Measurements from ENCODE around the gene APEX1.
"Not testable (repeated sequence)": the region's sequence is repeated elsewhere in the genome, so short reads cannot be mapped to it uniquely, and the experiment has no call there.

The APEX1 gene

DNA sequence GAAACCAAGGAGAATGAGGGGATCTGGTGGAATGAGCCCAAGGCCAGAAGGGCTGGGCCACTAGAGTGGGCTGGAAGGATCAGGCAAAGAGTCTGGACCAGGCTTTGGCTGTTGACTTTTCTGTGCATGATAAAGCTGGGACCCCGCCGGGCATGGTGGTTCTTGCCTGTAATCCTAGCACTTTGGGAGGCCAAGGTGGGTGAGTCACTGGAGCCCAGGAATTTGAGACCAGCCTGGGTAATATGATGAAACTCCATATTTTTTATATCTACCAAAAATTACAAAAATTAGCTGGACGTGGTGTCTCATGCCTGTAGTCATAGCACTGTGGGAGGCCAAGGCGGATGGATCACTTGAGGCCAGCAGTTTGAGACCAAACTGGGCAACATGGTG is 18.7 kb upstream of the APEX1 start:
- DNase-seq: no peak

DNA sequence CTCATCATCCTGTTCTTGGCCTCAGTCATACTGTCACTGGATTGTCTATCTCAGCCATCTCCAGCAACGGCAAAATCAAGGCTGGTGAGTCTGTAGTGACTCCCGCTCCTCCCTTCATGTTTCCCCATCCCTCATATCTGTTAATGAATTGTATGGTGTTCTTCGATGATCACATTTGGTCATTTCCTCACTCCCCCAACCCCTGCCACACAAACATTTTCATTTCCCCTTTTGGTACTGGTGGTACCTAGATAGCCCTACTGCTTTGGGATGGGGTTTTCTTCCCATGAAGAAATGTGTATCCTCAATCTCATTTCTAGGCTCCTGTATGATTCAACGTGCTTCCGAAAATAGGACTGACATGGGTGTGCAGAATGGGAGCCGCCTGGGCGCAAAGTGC is 16.4 kb upstream of the APEX1 start:
- no peak for DNase-seq

DNA sequence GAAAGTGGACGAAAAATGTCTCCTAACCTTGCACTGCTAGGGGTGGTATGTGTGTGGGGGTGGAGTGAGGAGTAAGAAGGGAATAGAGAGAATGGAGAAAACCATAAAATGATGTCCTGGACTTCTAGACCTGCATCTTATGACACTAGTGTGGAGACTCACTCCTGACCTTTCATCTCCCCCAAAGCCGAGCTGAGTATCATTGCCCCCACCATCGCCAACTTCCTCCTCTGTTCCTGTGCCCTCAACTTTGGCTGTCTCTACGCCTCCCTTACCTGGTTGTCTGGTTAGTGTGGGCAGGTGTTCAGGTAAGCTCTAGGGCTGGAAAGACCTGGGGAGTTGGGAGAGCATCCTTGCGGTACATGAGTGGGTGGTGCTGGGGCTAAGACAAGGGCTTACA is 14.6 kb upstream of the APEX1 start:
- no peak for DNase-seq

DNA sequence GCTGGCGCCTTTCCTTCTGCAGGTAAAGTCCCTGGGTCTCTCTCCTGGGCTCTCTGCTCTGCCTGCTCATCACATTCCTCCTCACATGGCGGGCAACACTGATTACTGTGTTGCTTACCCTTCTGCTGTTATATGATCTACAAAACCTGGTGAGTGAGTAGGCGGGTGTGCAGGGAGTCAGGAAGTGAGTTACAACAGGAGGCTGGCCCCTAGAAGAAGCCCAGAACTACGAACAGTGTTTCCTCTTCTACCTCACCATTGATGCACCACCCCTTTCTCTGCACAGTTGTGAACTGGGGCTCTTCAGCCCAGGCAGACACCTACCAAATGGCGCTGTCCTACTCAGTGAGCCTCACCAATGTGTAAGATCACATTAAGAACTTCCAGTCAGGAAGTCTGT is 14.1 kb upstream of the APEX1 start:
- no peak for DNase-seq

DNA sequence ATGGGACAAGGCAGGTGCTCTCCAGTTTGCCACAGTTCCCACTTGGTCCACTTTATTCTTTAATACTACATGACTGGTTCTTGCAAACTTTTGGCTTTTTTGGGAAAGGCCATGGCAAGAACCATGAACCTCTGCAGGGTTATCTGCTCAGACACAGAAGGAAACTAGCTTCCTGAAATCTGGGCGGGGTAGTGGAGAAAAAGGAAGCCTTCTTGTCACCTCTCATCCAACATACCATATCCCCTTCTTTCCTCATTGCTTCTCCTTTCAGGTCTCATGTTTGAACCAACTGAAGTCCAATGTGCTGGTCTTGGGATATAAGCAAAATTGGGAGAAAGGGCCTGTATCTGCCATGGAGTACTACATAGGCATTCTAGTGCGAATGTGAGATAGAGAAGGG is 13.6 kb upstream of the APEX1 start:
- no peak for DNase-seq

DNA sequence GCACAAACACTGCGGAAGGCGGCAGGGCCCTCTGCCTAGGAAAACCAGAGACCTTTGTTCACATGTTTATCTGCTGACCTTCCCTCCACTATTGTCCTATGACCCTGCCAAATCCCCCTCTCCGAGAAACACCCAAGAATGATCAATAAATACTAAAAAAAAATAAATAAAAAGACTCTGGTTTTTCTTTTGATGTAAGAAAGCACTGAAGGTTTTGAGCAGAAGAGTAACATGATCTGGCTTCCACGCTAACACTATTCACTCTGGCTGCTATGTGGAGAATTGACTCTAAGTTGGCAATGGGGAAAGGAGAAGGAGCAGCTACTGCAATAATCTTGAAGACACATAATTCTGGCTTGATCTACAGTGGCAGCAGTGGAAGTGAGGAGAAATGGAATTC is 11.4 kb upstream of the APEX1 start:
- not testable (repeated sequence) for DNase-seq

DNA sequence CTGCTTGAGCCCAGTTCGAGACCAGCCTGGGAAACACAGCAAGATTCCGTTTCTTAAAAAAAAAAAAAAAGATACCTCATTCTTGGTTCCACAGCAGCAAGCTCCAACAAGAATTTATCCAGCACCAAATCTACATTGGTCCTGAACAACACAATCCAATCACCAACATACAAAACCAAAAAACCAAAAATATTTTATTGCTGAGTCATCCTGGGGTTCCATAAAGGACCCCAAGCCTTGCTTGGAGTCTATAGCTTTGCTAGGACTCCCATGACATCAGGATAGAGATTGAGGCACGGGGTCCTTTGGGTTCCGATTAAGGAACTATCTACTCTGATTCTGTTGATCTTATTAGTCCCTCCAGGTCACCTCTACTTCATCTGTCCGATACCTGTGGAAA is 8.1 kb upstream of the APEX1 start:
- no peak for DNase-seq

DNA sequence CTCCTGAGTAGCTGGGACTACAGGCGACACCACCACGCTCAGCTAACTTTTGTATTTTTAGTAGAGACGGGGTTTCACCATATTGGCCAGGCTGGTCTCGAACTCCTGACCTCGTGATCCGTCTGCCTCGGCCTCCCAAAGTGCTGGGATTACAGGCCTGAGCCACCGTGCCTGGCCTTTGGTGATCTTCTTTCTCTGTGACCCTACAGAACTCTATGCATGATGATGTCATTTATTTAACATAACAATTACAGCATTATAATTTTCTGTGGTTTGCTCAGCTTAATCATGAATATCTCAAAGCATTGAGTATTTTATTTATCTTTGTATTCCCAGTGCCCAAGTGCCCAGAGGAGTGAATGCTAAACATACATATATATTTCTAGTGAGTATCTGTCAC is 2.2 kb upstream of the APEX1 start:
- DNase-seq: not testable (repeated sequence)

DNA sequence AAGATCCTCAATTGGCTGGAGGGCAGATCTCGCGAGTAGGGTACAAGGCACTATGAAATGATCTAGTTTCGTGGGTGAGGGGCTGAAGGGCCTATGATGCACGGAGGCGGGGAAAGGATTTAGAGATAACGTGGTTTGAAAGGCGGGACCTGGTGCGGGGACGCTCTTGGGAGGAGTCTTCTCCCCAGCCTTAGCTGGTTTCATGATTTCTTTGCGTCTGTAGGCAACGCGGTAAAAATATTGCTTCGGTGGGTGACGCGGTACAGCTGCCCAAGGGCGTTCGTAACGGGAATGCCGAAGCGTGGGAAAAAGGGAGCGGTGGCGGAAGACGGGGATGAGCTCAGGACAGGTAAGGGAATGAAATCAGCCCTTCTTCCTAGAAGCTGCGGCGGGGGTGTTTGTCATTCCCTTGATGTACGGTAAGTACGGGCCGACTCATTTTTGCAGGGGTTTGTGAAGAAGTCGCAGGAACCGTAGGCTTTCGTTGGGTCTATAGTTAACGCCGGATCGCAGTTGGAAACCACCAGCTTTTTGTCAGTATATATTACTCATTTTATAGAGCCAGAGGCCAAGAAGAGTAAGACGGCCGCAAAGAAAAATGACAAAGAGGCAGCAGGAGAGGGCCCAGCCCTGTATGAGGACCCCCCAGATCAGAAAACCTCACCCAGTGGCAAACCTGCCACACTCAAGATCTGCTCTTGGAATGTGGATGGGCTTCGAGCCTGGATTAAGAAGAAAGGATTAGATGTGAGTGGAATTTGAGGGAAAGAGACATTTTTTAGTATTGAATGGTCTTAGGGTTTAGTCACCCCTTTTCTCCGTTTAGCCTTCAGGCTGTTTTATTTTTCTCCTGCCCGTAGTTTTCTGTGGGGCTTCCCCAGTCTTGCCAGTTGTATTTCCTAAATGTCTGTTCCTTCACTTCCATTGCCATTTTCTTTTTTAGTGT is 602 bp downstream of the APEX1 start:
- peak; percentile 58 to 97 for DNase-seq

DNA sequence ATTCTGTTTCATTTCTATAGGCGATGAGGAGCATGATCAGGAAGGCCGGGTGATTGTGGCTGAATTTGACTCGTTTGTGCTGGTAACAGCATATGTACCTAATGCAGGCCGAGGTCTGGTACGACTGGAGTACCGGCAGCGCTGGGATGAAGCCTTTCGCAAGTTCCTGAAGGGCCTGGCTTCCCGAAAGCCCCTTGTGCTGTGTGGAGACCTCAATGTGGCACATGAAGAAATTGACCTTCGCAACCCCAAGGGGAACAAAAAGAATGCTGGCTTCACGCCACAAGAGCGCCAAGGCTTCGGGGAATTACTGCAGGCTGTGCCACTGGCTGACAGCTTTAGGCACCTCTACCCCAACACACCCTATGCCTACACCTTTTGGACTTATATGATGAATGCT is 1.9 kb downstream of the APEX1 start:
- DNase-seq: no peak

DNA sequence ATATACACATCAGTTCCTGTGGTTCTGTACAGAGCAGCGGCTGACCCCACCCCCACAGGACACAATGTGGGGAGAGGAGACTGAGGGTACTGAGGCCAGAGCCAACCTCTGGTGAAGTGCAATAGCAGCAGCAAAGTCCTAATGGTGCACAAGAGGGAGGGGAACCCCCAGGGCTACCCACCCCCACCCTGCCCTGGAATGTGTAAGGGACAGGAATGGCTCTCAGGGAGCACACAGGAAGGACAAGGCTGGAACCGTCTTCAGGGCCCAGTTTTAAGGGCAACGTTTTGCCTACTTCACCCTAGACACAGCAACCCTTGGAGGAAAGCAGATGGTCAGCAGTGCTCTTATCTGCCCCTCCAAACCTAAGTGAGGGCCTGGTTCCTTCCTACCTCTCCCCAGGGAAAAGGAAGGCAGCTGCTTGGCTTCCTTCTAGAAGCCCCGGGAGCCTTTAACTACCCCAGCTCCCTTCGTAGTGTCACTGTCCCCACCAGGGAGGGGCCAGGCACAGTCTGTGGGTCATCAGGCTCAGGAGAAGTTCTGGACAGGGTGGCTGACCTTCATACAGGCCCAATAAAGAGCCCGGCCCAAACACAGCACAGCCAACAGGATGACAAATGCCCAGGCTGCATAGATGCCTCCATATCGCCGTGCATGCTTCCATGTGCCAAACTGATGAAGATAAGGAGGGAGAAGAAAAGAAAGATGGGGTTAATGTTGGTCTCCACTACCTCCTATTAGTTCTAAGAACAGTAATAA is 3.2 kb downstream of the APEX1 start:
- no peak for DNase-seq

DNA sequence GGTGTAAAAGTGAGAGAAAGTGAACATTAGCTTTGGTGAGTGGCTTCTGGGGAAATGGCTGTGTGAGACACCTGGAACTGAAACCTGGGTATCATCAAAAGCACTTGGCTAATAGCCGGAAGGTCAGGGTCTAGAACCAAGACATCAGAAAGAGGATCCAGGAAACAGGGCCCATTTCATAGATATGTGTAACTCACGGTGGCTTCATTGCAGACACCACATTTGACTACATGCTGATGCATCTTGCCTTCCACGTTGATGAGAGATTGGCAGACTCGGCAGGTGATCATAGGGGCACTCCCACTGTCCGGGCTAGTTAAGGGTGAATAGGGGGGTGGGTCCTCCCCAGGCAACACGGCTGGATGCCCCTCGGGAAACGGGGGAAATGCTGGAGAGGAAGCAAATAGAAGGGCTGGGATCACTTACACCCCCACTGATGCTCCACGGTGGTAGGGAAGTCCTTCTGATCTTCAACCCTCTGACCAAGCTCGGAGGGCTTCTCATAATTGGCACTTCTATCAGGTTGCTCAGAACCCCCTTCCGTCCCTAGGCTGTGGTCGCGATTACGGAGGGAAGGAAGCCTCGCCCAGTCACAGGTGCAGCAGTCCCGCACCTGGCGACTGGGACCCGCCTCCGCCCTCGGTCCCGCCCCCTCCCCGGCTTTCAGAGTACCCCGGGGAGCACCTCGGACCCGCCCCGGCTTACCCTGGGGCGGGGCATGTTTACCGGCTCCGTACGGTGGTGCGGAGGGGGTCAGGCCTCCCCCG is 5.6 kb downstream of the APEX1 start:
- DNase-seq: peak in 1 of 2 experiments; percentile 61

DNA sequence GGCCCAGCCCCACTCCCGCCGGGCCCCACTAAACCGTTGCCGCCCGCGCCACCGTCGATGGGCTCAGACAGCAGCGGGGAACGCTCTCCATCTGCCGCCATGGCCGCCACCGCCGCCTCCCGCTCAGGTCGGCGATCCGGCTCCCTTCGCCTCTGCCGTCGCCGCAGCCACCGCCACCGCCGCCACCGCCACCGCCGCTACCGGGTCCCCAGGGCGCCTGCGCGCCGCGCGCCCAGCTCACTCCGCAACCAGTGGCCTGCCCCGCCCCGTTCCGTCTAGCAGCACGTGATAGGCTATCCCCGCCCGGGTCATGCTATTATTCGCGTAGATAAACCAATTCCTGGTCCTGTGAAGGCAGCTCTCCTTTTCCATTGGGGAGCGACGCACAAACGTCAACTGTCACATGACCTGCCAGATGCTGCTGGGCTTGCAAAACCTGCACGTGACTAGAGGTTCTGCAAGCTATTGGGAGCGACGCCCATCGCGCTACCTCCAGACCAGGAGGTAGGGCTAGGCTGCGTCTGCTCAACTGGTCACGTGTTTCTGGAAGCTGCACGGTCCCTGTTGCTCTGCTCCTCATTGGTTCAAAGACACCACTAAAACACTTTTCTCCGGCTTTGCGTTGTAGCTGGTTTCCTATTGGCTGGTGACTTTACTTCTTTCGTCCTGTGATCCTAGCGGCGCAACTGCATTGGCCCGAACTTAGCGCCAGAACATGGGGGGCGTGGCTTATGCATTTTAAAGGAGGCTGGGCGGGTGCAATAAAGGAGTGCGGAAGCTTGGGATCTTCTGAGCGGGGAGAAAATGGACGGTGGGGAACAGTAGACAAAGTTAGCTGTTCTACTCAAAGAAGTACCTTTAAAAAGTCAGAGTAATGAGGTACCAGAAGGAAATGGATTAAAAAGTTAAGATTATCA is 6.5 kb downstream of the APEX1 start, which contains the start of gene PIP4P1:
PIP4P1 (minus strand) TSS at position 210 of the 917 bp plus-strand sequence; CDS start at position 101, 109 bp downstream.
- peak; percentile 98 to 100 for DNase-seq

DNA sequence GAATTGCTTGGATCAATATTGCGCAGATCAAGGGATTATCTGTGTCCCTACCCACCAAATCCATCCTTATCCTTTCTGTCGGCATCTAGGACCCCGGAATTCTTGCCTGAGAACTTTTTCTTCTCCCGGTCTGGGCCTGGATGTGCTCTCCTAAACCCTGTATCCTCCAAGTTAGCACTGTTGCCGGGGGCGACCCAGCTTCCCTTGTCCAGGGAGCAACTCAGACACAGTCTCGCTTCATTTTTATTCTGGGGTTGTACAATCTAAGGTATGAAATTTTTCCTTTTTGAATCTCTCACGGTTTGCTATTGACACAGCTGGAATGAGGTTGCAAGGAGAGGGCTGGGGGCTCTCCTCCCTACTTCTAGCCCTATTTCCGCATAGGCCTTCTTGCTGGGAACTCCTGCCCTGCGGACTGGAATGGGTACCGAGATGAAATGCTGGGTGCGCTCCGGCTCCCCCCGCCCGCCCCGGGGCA is 13.8 kb downstream of the APEX1 start:
- DNase-seq: no peak

DNA sequence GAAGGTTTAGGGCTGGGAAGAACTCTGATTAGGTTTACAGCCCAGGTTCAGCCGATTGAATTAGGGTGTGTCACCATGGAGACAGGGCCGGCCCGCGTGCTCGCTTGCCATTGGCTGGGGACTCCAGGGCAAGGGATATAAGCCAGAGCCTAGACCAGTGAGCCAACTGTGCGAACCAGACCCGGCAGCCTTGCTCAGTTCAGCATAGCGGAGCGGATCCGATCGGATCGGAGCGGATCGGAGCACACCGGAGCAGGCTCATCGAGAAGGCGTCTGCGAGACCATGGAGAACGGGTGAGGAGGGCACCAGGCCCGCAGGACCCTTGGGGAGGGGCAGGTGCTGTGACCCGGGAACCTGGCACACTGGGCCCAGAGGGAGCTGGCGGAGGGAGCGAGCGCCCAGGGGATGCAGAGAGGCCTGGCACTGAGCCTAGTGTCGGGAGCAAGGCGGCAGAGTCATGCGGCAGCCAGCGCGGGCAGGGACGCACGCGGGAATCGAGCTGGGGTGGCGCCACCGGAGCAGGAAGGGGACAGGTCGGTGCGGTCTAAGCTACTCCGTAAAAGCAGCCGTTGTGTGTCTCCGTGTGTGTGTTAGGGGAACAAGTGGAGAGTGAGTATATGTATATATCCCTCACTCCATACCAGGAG is 14.3 kb downstream of the APEX1 start, which contains the start of gene PNP:
PNP (plus strand) TSS at position 165 of the 648 bp plus-strand sequence; CDS start at position 284, 119 bp downstream.
- peak; percentile 85 to 86 for DNase-seq

DNA sequence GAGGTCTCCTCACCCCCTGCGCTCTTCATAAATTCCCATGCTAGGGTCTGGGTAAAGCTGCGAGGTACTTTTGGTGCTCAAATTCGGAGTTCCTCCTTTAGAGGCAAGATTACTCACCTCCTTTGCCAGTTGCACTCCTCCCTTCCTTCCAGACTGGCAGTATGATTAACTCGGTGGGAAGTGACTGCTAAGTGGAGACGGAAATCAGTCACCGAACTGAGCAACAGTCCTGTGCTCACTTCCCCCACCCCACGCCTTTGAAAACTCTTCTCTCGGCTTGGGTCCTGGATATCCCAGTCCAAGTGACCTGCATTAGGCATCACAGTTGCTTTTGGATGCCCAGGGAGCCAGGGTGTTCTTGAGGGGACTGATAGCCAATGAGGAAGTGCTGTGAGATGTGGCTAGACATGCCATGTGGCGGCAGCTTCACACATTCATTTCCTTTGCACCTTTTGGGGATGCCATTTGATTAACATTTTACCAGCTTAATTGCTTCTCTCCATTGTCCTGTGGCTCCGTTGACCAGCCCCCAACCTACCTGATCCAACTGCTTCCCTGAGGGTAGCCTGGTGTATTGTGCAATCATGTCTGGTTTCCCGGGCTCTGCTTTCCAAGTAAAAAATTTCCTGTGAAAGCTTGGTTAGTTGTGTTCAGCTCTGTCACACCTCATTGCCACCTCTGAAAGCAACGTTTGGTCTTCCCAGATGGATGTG is 15.0 kb downstream of the APEX1 start:
- no peak for DNase-seq

DNA sequence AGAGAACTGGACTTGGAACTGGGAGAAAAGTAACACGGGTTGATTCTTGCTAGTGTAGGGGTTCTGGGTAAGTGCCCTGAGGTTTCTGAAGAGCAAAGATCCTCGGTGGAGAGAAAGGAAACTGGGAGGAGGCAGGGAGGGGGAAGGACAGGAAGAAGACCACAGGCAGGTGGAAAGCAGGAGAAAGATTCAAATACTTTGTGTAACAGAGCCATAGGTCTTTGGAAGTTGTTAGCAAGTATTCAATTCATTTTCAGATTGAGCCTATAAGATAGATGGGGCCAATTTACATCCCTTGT is 15.5 kb downstream of the APEX1 start:
- no peak for DNase-seq

DNA sequence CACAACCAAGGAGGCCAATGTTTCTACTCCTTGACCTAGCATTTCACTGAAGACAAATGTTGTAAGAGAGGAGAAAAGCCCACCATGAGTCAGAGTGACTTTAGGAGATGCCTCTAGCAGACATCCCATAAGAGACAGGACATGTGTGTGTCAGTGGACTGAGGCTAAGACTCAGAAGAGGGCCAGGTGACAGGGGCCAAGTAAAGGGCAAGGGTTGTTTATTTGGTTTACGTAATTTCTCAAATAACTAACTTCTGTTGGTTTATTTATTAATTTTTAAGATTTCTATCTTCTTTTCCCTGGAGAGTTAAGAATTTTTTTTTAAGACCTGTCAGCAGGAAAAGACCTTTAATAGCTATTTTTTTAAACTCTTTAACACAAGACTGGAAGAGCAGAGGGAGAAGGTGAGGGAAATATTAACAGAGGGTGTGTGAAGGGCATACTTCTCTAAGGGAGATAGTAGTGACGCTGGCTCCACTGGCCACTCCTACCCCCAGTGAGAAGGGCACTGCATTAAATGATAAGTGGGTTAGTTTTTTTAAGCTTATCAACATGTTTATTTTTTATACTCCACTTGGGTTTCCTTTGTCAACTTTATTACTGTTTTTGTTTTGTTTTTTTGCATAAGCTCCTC is 17.6 kb downstream of the APEX1 start:
- no peak for DNase-seq

DNA sequence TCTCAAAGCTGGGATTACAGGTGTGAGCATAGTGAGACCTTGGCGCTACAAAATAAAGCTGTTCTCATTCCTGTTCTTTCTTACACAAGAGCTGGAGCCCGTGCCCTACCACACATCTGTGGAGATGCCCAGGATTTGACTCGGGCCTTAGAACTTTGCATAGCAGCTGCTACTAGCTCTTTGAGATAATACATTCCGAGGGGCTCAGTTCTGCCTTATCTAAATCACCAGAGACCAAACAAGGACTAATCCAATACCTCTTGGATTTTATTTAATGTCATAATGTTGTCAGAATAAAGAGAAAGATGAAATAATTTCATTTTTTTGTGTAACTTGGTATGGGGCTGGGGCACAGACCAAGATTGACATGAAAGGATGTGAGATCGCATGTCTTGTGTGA is 21.8 kb downstream of the APEX1 start:
- DNase-seq: no peak

DNA sequence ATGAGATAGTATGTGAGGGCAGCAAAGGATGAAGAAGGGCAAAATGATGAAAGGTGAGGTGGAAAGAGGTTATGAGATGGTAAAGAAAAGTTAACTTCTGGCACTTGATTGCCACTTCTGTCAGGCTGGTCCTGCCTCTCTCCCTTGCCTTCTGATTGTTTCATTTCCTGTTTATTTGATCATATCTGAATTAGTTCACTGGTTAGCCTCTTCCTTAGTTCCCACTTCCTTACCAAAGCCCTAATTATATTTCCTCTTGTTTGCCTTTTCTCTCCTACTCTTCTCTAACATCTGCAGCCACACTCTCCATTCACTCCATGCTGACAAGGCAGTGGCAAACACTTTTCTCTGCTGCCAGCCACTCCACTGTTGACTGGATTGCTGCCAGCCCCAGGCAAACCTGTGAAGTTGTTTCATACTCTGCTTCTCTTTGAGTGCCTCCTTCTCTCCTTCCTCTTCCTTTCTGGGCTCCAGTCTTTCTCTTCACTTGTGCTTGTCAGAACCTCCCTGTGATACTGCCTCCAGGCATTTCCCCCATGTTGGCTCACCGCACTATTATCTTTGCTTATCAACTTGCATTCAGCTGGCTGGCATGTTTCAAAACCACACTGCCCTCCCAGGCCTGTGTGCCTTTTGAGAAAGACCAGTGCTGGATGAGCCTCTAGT is 22.3 kb downstream of the APEX1 start:
- DNase-seq: no peak

Data from NCI-H187 (cell line).